ENCODE data around the gene RIGI. TPM values are rescaled to one million over a fixed set of nuclear protein-coding genes. Genes with fewer than 3 reads are reported as not detected.

RIGI gene
- total and polyA plus RNA-seq, 2 of the 13 experiments (the other 11 are each of a cell fraction or from before 2014, with no cell fraction given): 3.0 to 8.2 TPM

- no peak; the same call in 1 of the 2 replicates for TF ChIP-seq HNF1A (IDR thresholded peaks at IDR 0.05; ENCODE audit: low read depth)
- TF ChIP-seq HNF1A (CRISPR knock-in tag; IDR thresholded peaks at IDR 0.05; ENCODE audit: borderline replicate concordance): no peak
- TF ChIP-seq ETS1 (CRISPR knock-in tag; IDR thresholded peaks at IDR 0.05): no peak
- no peak for TF ChIP-seq ZNF362 (CRISPR knock-in tag; IDR thresholded peaks at IDR 0.05; ENCODE audit: borderline replicate concordance)
- TF ChIP-seq ZFP1 (CRISPR knock-in tag; IDR thresholded peaks at IDR 0.05): no peak
- no peak for TF ChIP-seq ZNF737 (CRISPR knock-in tag; IDR thresholded peaks at IDR 0.05; ENCODE audit: borderline replicate concordance)
- no peak for TF ChIP-seq ZFP82 (CRISPR knock-in tag; IDR thresholded peaks at IDR 0.05; ENCODE audit: borderline replicate concordance)
- TF ChIP-seq ZNF773 (CRISPR knock-in tag; IDR thresholded peaks at IDR 0.05; ENCODE audit: borderline replicate concordance): no peak
- no peak for TF ChIP-seq ZNF17 (CRISPR knock-in tag; IDR thresholded peaks at IDR 0.05)
- no peak for TF ChIP-seq ZC3H4 (CRISPR knock-in tag; IDR thresholded peaks at IDR 0.05; ENCODE audit: borderline replicate concordance)
- TF ChIP-seq KLF6 (CRISPR knock-in tag; IDR thresholded peaks at IDR 0.05): 0 out of 2 replicates have a peak, but pooled peaks have one; percentile 56
- no peak for TF ChIP-seq IRF9 (CRISPR knock-in tag; IDR thresholded peaks at IDR 0.05; ENCODE audit: borderline replicate concordance)
- no peak for TF ChIP-seq MAZ (IDR thresholded peaks at IDR 0.05; ENCODE audit: borderline replicate concordance, low read depth, low read length)
- peak; percentile 49; the same call in 1 of the 2 replicates for TF ChIP-seq MAZ (CRISPR knock-in tag; IDR thresholded peaks at IDR 0.05; ENCODE audit: low read depth)
- TF ChIP-seq REL (CRISPR knock-in tag; conservative IDR thresholded peaks at IDR 0.05): no peak
- no peak for TF ChIP-seq MED8 (CRISPR knock-in tag; IDR thresholded peaks at IDR 0.05; ENCODE audit: insufficient replicate concordance)
- TF ChIP-seq ZNF101 (CRISPR knock-in tag; IDR thresholded peaks at IDR 0.05; ENCODE audit: borderline replicate concordance, low read depth): no peak
- TF ChIP-seq IRX3 (CRISPR knock-in tag; IDR thresholded peaks at IDR 0.05; ENCODE audit: borderline replicate concordance, low read depth): no peak
- TF ChIP-seq NFKB2 (CRISPR knock-in tag; IDR thresholded peaks at IDR 0.05; ENCODE audit: borderline replicate concordance): peak; percentile 46; the same call in 1 of the 2 replicates
- TF ChIP-seq FOXK1 (CRISPR knock-in tag; IDR thresholded peaks at IDR 0.05; ENCODE audit: borderline replicate concordance, low read depth): peak; percentile 46; the same call in 1 of the 2 replicates
- no peak for TF ChIP-seq BHLHE40 (IDR thresholded peaks at IDR 0.05; ENCODE audit: low read length)
- peak; percentile 85; the same call in 1 of the 3 replicates for TF ChIP-seq MXI1 (IDR thresholded peaks at IDR 0.05; ENCODE audit: borderline replicate concordance, low read depth, low read length)
- TF ChIP-seq ZSCAN29 (CRISPR knock-in tag; conservative IDR thresholded peaks at IDR 0.05): no peak
These were observed at the start of gene RIGI (continued) for GRCh38 chr9:32526041-32526706.

Measured in HepG2 (cell line).